OCI-LY1 (cell line): ENCODE measurements around the gene CC2D2A.

Experiments used
- H2AFZ ChIP-seq: fragments of 200-600 bp; sonication (generic), shearing (Covaris generic); 2 replicates; pipeline ENCODE4 v1.6.0; 2014; ENCODE audit warnings: antibody characterized with exemption, mild to moderate bottlenecking, low read length
- H3F3A ChIP-seq: fragments of 200-600 bp; sonication (generic), shearing (Covaris generic); 2 replicates; pipeline ENCODE4 v1.6.0; 2014; ENCODE audit warnings: mild to moderate bottlenecking, antibody characterized with exemption, low read length, moderate library complexity; ENCODE audit not compliant: insufficient read depth
- H3K27ac ChIP-seq: fragments of 200-600 bp; sonication (generic); 2 replicates; pipeline ENCODE4 v1.5.1; 2014; ENCODE audit warnings: low read length, mixed run types, mild to moderate bottlenecking, low read depth; ENCODE audit not compliant: poor library complexity, severe bottlenecking
- H3K27me3 ChIP-seq: fragments of 200-600 bp; sonication (generic); 2 replicates; pipeline ENCODE4 v1.6.0; 2014; ENCODE audit warnings: antibody characterized with exemption, mild to moderate bottlenecking, low read length, moderate library complexity; ENCODE audit not compliant: insufficient read depth
- H3K36me3 ChIP-seq: fragments of 200-600 bp; sonication (generic); 2 replicates; pipeline ENCODE4 v1.6.1; 2014; ENCODE audit warnings: mild to moderate bottlenecking, antibody characterized with exemption, low read length, moderate library complexity, mixed read lengths; ENCODE audit not compliant: insufficient read depth
- H3K4me1 ChIP-seq: fragments of 200-600 bp; sonication (generic); 2 replicates; pipeline ENCODE4 v1.5.1; 2014; ENCODE audit warnings: mild to moderate bottlenecking, low read length, moderate library complexity; ENCODE audit not compliant: insufficient read depth, severe bottlenecking
- H3K4me2 ChIP-seq: fragments of 200-600 bp; sonication (generic), shearing (Covaris generic); 2 replicates; pipeline ENCODE4 v1.6.1; 2014; ENCODE audit warnings: low read length
- H3K4me3 ChIP-seq: fragments of 200-600 bp; sonication (generic); 2 replicates; pipeline ENCODE4 v1.5.1; 2014; ENCODE audit warnings: low read length, low read depth, mild to moderate bottlenecking, mixed read lengths; ENCODE audit not compliant: poor library complexity, severe bottlenecking
- H3K79me2 ChIP-seq: fragments of 200-600 bp; shearing (Covaris generic); 2 replicates; pipeline ENCODE4 v1.6.1; 2016; ENCODE audit warnings: mixed run types, low read length, mixed read lengths; ENCODE audit not compliant: insufficient read depth
- H3K9ac ChIP-seq: fragments of 200-600 bp; sonication (generic), shearing (Covaris generic); 2 replicates; pipeline ENCODE4 v1.6.1; 2014; ENCODE audit warnings: mild to moderate bottlenecking, low read length, mixed read lengths
- H3K9me2 ChIP-seq: fragments of 200-600 bp; sonication (generic), shearing (Covaris generic); 2 replicates; pipeline ENCODE4 v1.6.1; 2014; ENCODE audit warnings: low read depth, mild to moderate bottlenecking, low read length, mixed read lengths
- H3K9me3 ChIP-seq: fragments of 200-600 bp; shearing (Covaris generic); 2 replicates; pipeline ENCODE4 v1.6.1; 2014; ENCODE audit warnings: low read length, mixed read lengths
- H4K20me1 ChIP-seq: fragments of 200-600 bp; sonication (generic), shearing (Covaris generic); 2 replicates; pipeline ENCODE4 v1.6.0; 2016; ENCODE audit warnings: mild to moderate bottlenecking, low read length; ENCODE audit not compliant: insufficient read depth
- EZH2 ChIP-seq: fragments of 200-600 bp; sonication (generic), shearing (Covaris generic); IDR thresholded peaks from 2 replicates; pipeline ENCODE4 v1.8.0; 2017; ENCODE audit warnings: borderline replicate concordance, mixed run types, mild to moderate bottlenecking, antibody characterized with exemption, low read length, moderate library complexity, mixed read lengths
- TF ChIP-seq, protein P1 (sequence below): fragments of 200-600 bp; sonication (generic), shearing (Covaris generic); IDR thresholded peaks from 2 replicates; pipeline ENCODE4 v1.5.1; 2017; ENCODE audit warnings: mild to moderate bottlenecking, antibody characterized with exemption, low read length, moderate library complexity, mixed read lengths

Gene CC2D2A

DNA sequence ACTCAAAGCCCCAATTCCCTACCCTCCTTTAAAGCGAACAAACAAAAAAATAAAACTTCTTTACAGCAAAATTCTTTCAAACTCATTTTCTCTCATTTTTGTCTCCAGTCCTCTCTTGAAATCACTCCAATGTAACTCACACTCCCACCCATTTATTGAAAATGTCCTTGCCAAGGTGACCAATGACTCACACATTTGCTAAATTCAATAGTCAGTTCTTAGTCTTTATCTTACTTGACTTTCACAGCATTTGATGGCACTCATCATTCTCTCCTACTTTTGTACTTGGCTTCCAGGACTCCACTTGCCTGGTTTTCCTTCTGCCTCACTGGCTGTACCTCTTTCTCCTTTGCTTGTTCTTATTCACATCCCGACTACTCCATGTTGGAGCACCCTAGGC lies 19.9 kb downstream of the CC2D2A start:
- Histone ChIP-seq H3K9me3 (no peaks in the 10 kb centered on the region), H3K27me3 (no peaks in the 10 kb centered on the region), H3K4me2 (no peak overlapping the region), H3K36me3 (no peaks in the 10 kb centered on the region), H3F3A (no peaks in the 10 kb centered on the region), H3K9me2 (no peaks in the 10 kb centered on the region), H2AFZ (no peak overlapping the region), H3K9ac (no peak overlapping the region), H3K27ac (no peak overlapping the region), H3K79me2 (no peaks in the 10 kb centered on the region), H3K4me1 (no peaks in the 10 kb centered on the region), H4K20me1 (no peaks in the 10 kb centered on the region), H3K4me3 (no peak overlapping the region)
- TF ChIP-seq, protein P1, sequence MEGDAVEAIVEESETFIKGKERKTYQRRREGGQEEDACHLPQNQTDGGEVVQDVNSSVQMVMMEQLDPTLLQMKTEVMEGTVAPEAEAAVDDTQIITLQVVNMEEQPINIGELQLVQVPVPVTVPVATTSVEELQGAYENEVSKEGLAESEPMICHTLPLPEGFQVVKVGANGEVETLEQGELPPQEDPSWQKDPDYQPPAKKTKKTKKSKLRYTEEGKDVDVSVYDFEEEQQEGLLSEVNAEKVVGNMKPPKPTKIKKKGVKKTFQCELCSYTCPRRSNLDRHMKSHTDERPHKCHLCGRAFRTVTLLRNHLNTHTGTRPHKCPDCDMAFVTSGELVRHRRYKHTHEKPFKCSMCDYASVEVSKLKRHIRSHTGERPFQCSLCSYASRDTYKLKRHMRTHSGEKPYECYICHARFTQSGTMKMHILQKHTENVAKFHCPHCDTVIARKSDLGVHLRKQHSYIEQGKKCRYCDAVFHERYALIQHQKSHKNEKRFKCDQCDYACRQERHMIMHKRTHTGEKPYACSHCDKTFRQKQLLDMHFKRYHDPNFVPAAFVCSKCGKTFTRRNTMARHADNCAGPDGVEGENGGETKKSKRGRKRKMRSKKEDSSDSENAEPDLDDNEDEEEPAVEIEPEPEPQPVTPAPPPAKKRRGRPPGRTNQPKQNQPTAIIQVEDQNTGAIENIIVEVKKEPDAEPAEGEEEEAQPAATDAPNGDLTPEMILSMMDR, result no peak
- no peak for TF ChIP-seq EZH2

DNA sequence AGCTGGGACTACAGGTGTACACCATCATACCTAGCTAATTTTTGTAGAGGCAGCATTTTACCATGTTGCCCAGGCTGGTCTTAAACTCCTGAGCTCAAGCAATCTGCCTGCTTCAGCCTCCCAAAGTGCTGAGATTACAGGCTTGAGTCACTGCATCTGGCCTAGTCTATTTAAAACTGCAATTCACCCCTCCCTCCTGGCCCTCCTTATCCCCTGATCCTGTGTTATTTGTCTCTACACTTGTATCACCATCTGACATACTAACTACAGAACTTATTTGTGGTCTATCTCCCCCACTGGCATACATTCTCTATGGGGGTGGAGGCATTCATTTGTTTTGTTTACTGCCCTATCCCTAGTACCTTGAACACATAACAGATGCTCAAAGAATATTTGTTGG lies 23.7 kb downstream of the CC2D2A start:
- Histone ChIP-seq H3K9me3 (no peaks in the 10 kb centered on the region), H3K4me3 (no peak overlapping the region), H3K27ac (no peak overlapping the region), H4K20me1 (no peaks in the 10 kb centered on the region), H3K36me3 (no peaks in the 10 kb centered on the region), H3K9me2 (no peaks in the 10 kb centered on the region), H3K27me3 (no peaks in the 10 kb centered on the region), H3F3A (no peaks in the 10 kb centered on the region), H3K4me1 (no peaks in the 10 kb centered on the region), H3K9ac (no peak overlapping the region), H3K4me2 (no peak overlapping the region), H2AFZ (no peak overlapping the region), H3K79me2 (no peaks in the 10 kb centered on the region)
- TF ChIP-seq, protein P1, result no peak
- TF ChIP-seq EZH2, result no peak

DNA sequence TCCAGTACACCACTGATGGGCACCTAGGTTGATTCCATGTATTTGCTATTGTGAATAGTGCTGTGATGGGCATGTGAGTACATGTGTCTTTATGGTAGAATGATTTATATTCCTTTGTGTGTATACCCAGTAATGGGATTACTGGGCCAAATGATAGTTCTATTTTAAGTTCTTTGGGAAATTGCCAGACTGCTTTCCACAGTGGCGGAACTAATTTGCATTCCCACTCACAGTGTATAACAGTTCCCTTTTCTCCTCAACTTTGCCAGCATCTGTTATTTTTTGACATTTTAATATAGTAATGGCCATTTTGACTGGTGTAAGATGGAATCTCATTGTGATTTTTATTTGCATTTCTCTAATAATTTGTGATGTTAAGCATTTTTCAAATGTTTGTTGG lies 25.9 kb downstream of the CC2D2A start:
- no peak overlapping the region for H3K27ac ChIP-seq
- H3K79me2 ChIP-seq, result no peaks in the 10 kb centered on the region
- no peaks in the 10 kb centered on the region for H4K20me1 ChIP-seq
- no peaks in the 10 kb centered on the region for H3F3A ChIP-seq
- H3K36me3 ChIP-seq, result no peaks in the 10 kb centered on the region
- H3K4me1 ChIP-seq, result no peaks in the 10 kb centered on the region
- H3K4me3 ChIP-seq, result no peak overlapping the region
- no peak overlapping the region for H3K9ac ChIP-seq
- H3K9me3 ChIP-seq, result no peaks in the 10 kb centered on the region
- H2AFZ ChIP-seq, result no peak overlapping the region
- no peak for TF ChIP-seq EZH2
- TF ChIP-seq, protein P1, result no peak
- no peak overlapping the region for H3K4me2 ChIP-seq
- H3K27me3 ChIP-seq, result no peaks in the 10 kb centered on the region
- H3K9me2 ChIP-seq, result no peaks in the 10 kb centered on the region
